Measurements from ENCODE around the gene SLC13A3.

The SLC13A3 gene

GRCh38 chr20:46551522-46552381, 99.5 kb downstream of the SLC13A3 start:
- no peak for DNase-seq

GRCh38 chr20:46550461-46550860, 100.8 kb downstream of the SLC13A3 start, which contains the start of gene OCSTAMP:
OCSTAMP (minus strand) TSS chr20:46550654; CDS start chr20:46550560, 94 bp downstream.
- no peak for DNase-seq

- DNase-seq, result no peak
These were observed 101.9 kb downstream of the SLC13A3 start for GRCh38 chr20:46549188-46549972.

GRCh38 chr20:46548688-46549087, 102.6 kb downstream of the SLC13A3 start:
- no peak for DNase-seq

- DNase-seq, result no peak
These were observed 103.3 kb downstream of the SLC13A3 start for GRCh38 chr20:46547995-46548394.

GRCh38 chr20:46546936-46547335, 104.3 kb downstream of the SLC13A3 start:
- DNase-seq, result no peak

- DNase-seq, result no peak
These were observed 105.0 kb downstream of the SLC13A3 start for GRCh38 chr20:46546298-46546697.

- DNase-seq, result no peak
These were observed 105.5 kb downstream of the SLC13A3 start for GRCh38 chr20:46545827-46546138.

GRCh38 chr20:46545077-46545826, 106.0 kb downstream of the SLC13A3 start:
- peak; percentile 71 for DNase-seq

GRCh38 chr20:46544576-46544975, 106.7 kb downstream of the SLC13A3 start:
- DNase-seq, result no peak

GRCh38 chr20:46543959-46544358, 107.3 kb downstream of the SLC13A3 start:
- DNase-seq, result no peak

- DNase-seq, result no peak
These were observed 108.2 kb downstream of the SLC13A3 start for GRCh38 chr20:46543033-46543432.

GRCh38 chr20:46541229-46541935, 109.9 kb downstream of the SLC13A3 start:
- DNase-seq, result no peak

- no peak for DNase-seq
These were observed 112.1 kb downstream of the SLC13A3 start for GRCh38 chr20:46539113-46539512.

GRCh38 chr20:46530640-46531039, 120.6 kb downstream of the SLC13A3 start:
- no peak for DNase-seq

GRCh38 chr20:46523696-46524328, 127.4 kb downstream of the SLC13A3 start:
- no peak for DNase-seq

GRCh38 chr20:46523108-46523507, 128.2 kb downstream of the SLC13A3 start:
- no peak for DNase-seq

- DNase-seq, result peak; percentile 75
These were observed 130.2 kb downstream of the SLC13A3 start for GRCh38 chr20:46520976-46521579.

GRCh38 chr20:46520540-46520939, 130.7 kb downstream of the SLC13A3 start:
- no peak for DNase-seq

GRCh38 chr20:46519471-46520068, 131.7 kb downstream of the SLC13A3 start:
- DNase-seq, result no peak
